Measurements from ENCODE around the gene ANO10.
A peak's percentile ranks its signal among the peaks of the same experiment; 100 is the strongest.

Gene ANO10

GRCh38 chr3:43391621-43392020 is 230.2 kb downstream of the ANO10 start:
- Histone ChIP-seq H3K4me3 (ENCODE audit: low read length) (no peak overlapping the region), H3K18ac (ENCODE audit: low read length) (no peak overlapping the region), H3K56ac (ENCODE audit: low read length) (no peak overlapping the region), H3K9ac (ENCODE audit: low read length) (no peak overlapping the region), H3K23ac (ENCODE audit: low read length) (no peak overlapping the region), H3K79me1 (ENCODE audit: low read length) (no peaks in the 10 kb centered on the region), H3K4ac (ENCODE audit: low read depth, low read length) (no peak overlapping the region), H2BK5ac (ENCODE audit: low read length) (no peak overlapping the region), H2BK120ac (ENCODE audit: low read depth, low read length) (no peak overlapping the region), H3K27me3 (ENCODE audit: insufficient read depth, low read length, poor library complexity) (no peaks in the 10 kb centered on the region), H3K27ac (ENCODE audit: low read depth, low read length) (no peak overlapping the region), H2BK15ac (replicated peaks; ENCODE audit: low read depth) (no peak overlapping the region), H2AK5ac (ENCODE audit: low read length) (no peak overlapping the region), H3K79me2 (ENCODE audit: control insufficient read depth, insufficient read depth, low read length) (no peaks in the 10 kb centered on the region), H4K5ac (ENCODE audit: low read length) (no peak overlapping the region), H3K4me1 (ENCODE audit: control insufficient read depth, low read depth, low read length) (peaks cover 6% of the 10 kb centered on the region), H3K4me2 (ENCODE audit: low read length) (no peak overlapping the region), H4K8ac (ENCODE audit: low read depth, low read length) (no peak overlapping the region), H3K36me3 (ENCODE audit: control insufficient read depth, insufficient read depth, low read length) (no peaks in the 10 kb centered on the region)
- no CpG with 5 or more reads among the region's 1 CpG for WGBS (ENCODE audit: extremely low coverage, insufficient coverage, low lambda C conversion rate)
- DNase-seq: no peak

- no peak overlapping the region for H2BK120ac ChIP-seq (ENCODE audit: low read depth, low read length)
Measured at GRCh38 chr3:43390255-43390588, 231.6 kb downstream of the ANO10 start.

GRCh38 chr3:43389388-43390254 is 232.2 kb downstream of the ANO10 start:
- DNase-seq: no peak
- H3K4me1 ChIP-seq (ENCODE audit: control insufficient read depth, low read depth, low read length): peaks cover 6% of the 10 kb centered on the region
- H3K56ac ChIP-seq (ENCODE audit: low read length): no peak overlapping the region
- H2BK120ac ChIP-seq (ENCODE audit: low read depth, low read length): no peak overlapping the region
- no peak overlapping the region for H3K18ac ChIP-seq (ENCODE audit: low read length)
- H3K4ac ChIP-seq (ENCODE audit: low read depth, low read length): no peak overlapping the region
- no peaks in the 10 kb centered on the region for H3K79me1 ChIP-seq (ENCODE audit: low read length)
- no peak overlapping the region for H2BK5ac ChIP-seq (ENCODE audit: low read length)
- H3K27ac ChIP-seq (ENCODE audit: low read depth, low read length): no peak overlapping the region
- no peak overlapping the region for H3K9ac ChIP-seq (ENCODE audit: low read length)
- H3K27me3 ChIP-seq (ENCODE audit: insufficient read depth, low read length, poor library complexity): no peaks in the 10 kb centered on the region
- no peak overlapping the region for H2AK5ac ChIP-seq (ENCODE audit: low read length)
- no peaks in the 10 kb centered on the region for H3K36me3 ChIP-seq (ENCODE audit: control insufficient read depth, insufficient read depth, low read length)
- H4K8ac ChIP-seq (ENCODE audit: low read depth, low read length): no peak overlapping the region
- no peak overlapping the region for H3K23ac ChIP-seq (ENCODE audit: low read length)
- H3K4me3 ChIP-seq (ENCODE audit: low read length): no peak overlapping the region
- H2BK15ac ChIP-seq (replicated peaks; ENCODE audit: low read depth): no peak overlapping the region
- no peaks in the 10 kb centered on the region for H3K79me2 ChIP-seq (ENCODE audit: control insufficient read depth, insufficient read depth, low read length)
- no CpG with 5 or more reads among the region's 10 CpGs for WGBS (ENCODE audit: extremely low coverage, insufficient coverage, low lambda C conversion rate)
- H4K5ac ChIP-seq (ENCODE audit: low read length): no peak overlapping the region
- H3K4me2 ChIP-seq (ENCODE audit: low read length): no peak overlapping the region

More at GRCh38 chr3:43390255-43390588, 231.6 kb downstream of the ANO10 start:
- Histone ChIP-seq H3K4me2 (ENCODE audit: low read length) (no peak overlapping the region), H3K79me1 (ENCODE audit: low read length) (no peaks in the 10 kb centered on the region), H2AK5ac (ENCODE audit: low read length) (no peak overlapping the region), H3K79me2 (ENCODE audit: control insufficient read depth, insufficient read depth, low read length) (no peaks in the 10 kb centered on the region), H4K8ac (ENCODE audit: low read depth, low read length) (no peak overlapping the region), H3K27me3 (ENCODE audit: insufficient read depth, low read length, poor library complexity) (no peaks in the 10 kb centered on the region), H3K4me1 (ENCODE audit: control insufficient read depth, low read depth, low read length) (peaks cover 6% of the 10 kb centered on the region), H3K4ac (ENCODE audit: low read depth, low read length) (no peak overlapping the region), H3K23ac (ENCODE audit: low read length) (no peak overlapping the region), H2BK5ac (ENCODE audit: low read length) (no peak overlapping the region), H2BK15ac (replicated peaks; ENCODE audit: low read depth) (no peak overlapping the region), H4K5ac (ENCODE audit: low read length) (no peak overlapping the region), H3K18ac (ENCODE audit: low read length) (no peak overlapping the region), H3K4me3 (ENCODE audit: low read length) (no peak overlapping the region), H3K9ac (ENCODE audit: low read length) (no peak overlapping the region), H3K56ac (ENCODE audit: low read length) (no peak overlapping the region), H3K27ac (ENCODE audit: low read depth, low read length) (no peak overlapping the region), H3K36me3 (ENCODE audit: control insufficient read depth, insufficient read depth, low read length) (no peaks in the 10 kb centered on the region)
- DNase-seq: no peak
- WGBS (ENCODE audit: extremely low coverage, insufficient coverage, low lambda C conversion rate): no CpG with 5 or more reads among the region's 1 CpG

GRCh38 chr3:43388915-43389314 is 232.9 kb downstream of the ANO10 start:
- Histone ChIP-seq H3K4me3 (ENCODE audit: low read length) (no peak overlapping the region), H3K79me1 (ENCODE audit: low read length) (no peaks in the 10 kb centered on the region), H3K18ac (ENCODE audit: low read length) (no peak overlapping the region), H3K56ac (ENCODE audit: low read length) (no peak overlapping the region), H2BK5ac (ENCODE audit: low read length) (no peak overlapping the region), H2BK120ac (ENCODE audit: low read depth, low read length) (no peak overlapping the region), H3K27me3 (ENCODE audit: insufficient read depth, low read length, poor library complexity) (no peaks in the 10 kb centered on the region), H3K4ac (ENCODE audit: low read depth, low read length) (no peak overlapping the region), H3K79me2 (ENCODE audit: control insufficient read depth, insufficient read depth, low read length) (no peaks in the 10 kb centered on the region), H4K5ac (ENCODE audit: low read length) (no peak overlapping the region), H2BK15ac (replicated peaks; ENCODE audit: low read depth) (no peak overlapping the region), H3K36me3 (ENCODE audit: control insufficient read depth, insufficient read depth, low read length) (no peaks in the 10 kb centered on the region), H3K4me1 (ENCODE audit: control insufficient read depth, low read depth, low read length) (peaks cover 6% of the 10 kb centered on the region), H3K23ac (ENCODE audit: low read length) (no peak overlapping the region), H3K9ac (ENCODE audit: low read length) (no peak overlapping the region), H4K8ac (ENCODE audit: low read depth, low read length) (no peak overlapping the region), H3K4me2 (ENCODE audit: low read length) (no peak overlapping the region), H2AK5ac (ENCODE audit: low read length) (no peak overlapping the region), H3K27ac (ENCODE audit: low read depth, low read length) (no peak overlapping the region)
- no peak for DNase-seq

GRCh38 chr3:43388175-43388574 is 233.6 kb downstream of the ANO10 start:
- no CpG with 5 or more reads among the region's 5 CpGs for WGBS (ENCODE audit: extremely low coverage, insufficient coverage, low lambda C conversion rate)
- no peak overlapping the region for H2BK5ac ChIP-seq (ENCODE audit: low read length)
- no peak overlapping the region for H3K56ac ChIP-seq (ENCODE audit: low read length)
- H3K23ac ChIP-seq (ENCODE audit: low read length): no peak overlapping the region
- no peaks in the 10 kb centered on the region for H3K4me1 ChIP-seq (ENCODE audit: control insufficient read depth, low read depth, low read length)
- H3K27ac ChIP-seq (ENCODE audit: low read depth, low read length): no peak overlapping the region
- DNase-seq: no peak
- no peak overlapping the region for H3K18ac ChIP-seq (ENCODE audit: low read length)
- no peak overlapping the region for H2BK120ac ChIP-seq (ENCODE audit: low read depth, low read length)
- H2BK15ac ChIP-seq (replicated peaks; ENCODE audit: low read depth): no peak overlapping the region
- no peak overlapping the region for H3K4ac ChIP-seq (ENCODE audit: low read depth, low read length)
- H3K36me3 ChIP-seq (ENCODE audit: control insufficient read depth, insufficient read depth, low read length): no peaks in the 10 kb centered on the region
- H3K9ac ChIP-seq (ENCODE audit: low read length): no peak overlapping the region
- no peak overlapping the region for H3K4me2 ChIP-seq (ENCODE audit: low read length)
- H3K79me2 ChIP-seq (ENCODE audit: control insufficient read depth, insufficient read depth, low read length): no peaks in the 10 kb centered on the region
- H4K5ac ChIP-seq (ENCODE audit: low read length): no peak overlapping the region
- H3K4me3 ChIP-seq (ENCODE audit: low read length): no peak overlapping the region
- no peaks in the 10 kb centered on the region for H3K79me1 ChIP-seq (ENCODE audit: low read length)
- H2AK5ac ChIP-seq (ENCODE audit: low read length): no peak overlapping the region
- H3K27me3 ChIP-seq (ENCODE audit: insufficient read depth, low read length, poor library complexity): no peaks in the 10 kb centered on the region
- no peak overlapping the region for H4K8ac ChIP-seq (ENCODE audit: low read depth, low read length)

GRCh38 chr3:43379343-43379742 is 242.5 kb downstream of the ANO10 start:
- Histone ChIP-seq H3K4me2 (ENCODE audit: low read length) (no peak overlapping the region), H3K4me1 (ENCODE audit: control insufficient read depth, low read depth, low read length) (no peaks in the 10 kb centered on the region), H3K27me3 (ENCODE audit: insufficient read depth, low read length, poor library complexity) (no peaks in the 10 kb centered on the region), H3K79me2 (ENCODE audit: control insufficient read depth, insufficient read depth, low read length) (no peaks in the 10 kb centered on the region), H2BK15ac (replicated peaks; ENCODE audit: low read depth) (no peak overlapping the region), H3K56ac (ENCODE audit: low read length) (no peak overlapping the region), H3K4ac (ENCODE audit: low read depth, low read length) (peak overlapping the region; percentile 36), H2BK120ac (ENCODE audit: low read depth, low read length) (no peak overlapping the region), H4K5ac (ENCODE audit: low read length) (no peak overlapping the region), H3K4me3 (ENCODE audit: low read length) (no peak overlapping the region), H3K9ac (ENCODE audit: low read length) (no peak overlapping the region), H3K36me3 (ENCODE audit: control insufficient read depth, insufficient read depth, low read length) (no peaks in the 10 kb centered on the region), H3K79me1 (ENCODE audit: low read length) (no peaks in the 10 kb centered on the region), H2AK5ac (ENCODE audit: low read length) (no peak overlapping the region), H3K27ac (ENCODE audit: low read depth, low read length) (no peak overlapping the region), H4K8ac (ENCODE audit: low read depth, low read length) (no peak overlapping the region), H3K18ac (ENCODE audit: low read length) (peak overlapping the region; percentile 39), H3K23ac (ENCODE audit: low read length) (no peak overlapping the region), H2BK5ac (ENCODE audit: low read length) (no peak overlapping the region)
- DNase-seq: no peak
- WGBS (ENCODE audit: extremely low coverage, insufficient coverage, low lambda C conversion rate): no CpG with 5 or more reads among the region's 3 CpGs
